ENCODE results near the gene IRF8. TPM values are rescaled to one million over a fixed set of nuclear protein-coding genes. Genes with fewer than 3 reads are reported as not detected.

Gene IRF8, protein sequence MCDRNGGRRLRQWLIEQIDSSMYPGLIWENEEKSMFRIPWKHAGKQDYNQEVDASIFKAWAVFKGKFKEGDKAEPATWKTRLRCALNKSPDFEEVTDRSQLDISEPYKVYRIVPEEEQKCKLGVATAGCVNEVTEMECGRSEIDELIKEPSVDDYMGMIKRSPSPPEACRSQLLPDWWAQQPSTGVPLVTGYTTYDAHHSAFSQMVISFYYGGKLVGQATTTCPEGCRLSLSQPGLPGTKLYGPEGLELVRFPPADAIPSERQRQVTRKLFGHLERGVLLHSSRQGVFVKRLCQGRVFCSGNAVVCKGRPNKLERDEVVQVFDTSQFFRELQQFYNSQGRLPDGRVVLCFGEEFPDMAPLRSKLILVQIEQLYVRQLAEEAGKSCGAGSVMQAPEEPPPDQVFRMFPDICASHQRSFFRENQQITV
- total RNA-seq, result under 0.01 and 0.10 TPM in 2 replicates

DNA sequence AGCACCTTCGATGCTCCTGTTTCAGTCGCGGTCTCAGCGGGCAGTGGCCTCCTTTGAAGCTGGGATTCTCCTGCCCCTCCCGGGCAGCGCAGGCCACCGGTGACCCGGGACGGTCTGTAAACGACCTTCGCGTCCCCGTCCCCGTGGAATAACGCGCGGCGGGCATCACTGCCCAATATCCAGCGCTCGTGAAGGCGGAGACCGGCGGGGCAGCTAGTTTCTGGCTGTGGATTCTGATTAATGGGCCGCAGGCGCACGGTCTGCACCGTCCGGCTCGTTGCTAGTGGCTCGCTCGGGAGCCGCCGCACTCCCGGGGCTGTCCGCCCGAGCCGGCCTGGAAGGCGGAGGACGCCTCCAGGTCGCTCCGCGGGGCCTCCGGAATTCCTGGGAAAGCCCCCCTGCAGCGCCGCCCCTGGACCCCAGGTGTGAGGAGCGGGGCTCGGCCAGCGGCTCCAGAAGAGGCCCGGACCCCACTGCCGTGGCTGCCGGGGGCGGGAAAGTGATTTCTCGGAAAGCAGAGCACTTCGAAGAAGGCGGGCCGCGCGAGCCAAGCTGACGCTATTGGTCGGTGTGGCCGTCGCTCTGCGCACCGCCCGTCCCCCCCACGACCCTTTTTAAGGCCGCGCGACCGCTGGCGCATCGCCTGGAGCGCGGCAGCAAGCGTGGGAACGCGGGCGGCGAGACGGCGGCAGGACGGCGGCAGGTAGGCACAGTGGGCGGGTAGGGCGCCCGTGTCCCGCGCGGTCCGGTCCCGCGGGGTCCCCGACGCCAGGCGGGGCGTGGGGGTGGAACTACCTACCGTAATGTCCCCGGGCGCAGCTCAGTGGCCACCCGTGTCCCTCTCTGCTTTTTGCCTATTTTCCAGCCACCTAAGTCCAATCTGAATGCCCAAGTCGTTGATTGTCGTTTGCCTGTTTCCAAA lies at the start of gene IRF8:
IRF8 (plus strand) TSS at position 642 of the 922 bp plus-strand sequence. CDS start 3,854 bp downstream, outside the sequence.

Small RNA genes within 50 kb of the gene (small RNA-seq; reads per million reads assigned to genes)
- gene MIR6774, result not detected

Other genes with a start within 250 kb of the IRF8 start
- gene GINS2, start 210.2 kb upstream of the IRF8 start, total RNA-seq, result 4.9 and 11.7 TPM in 2 replicates
- gene C16orf74, start 148.1 kb upstream of the IRF8 start, total RNA-seq, result 24.2 and 34.3 TPM in 2 replicates
- gene EMC8, start 99.6 kb upstream of the IRF8 start, total RNA-seq, result 43.4 and 50.5 TPM in 2 replicates
- 350 and 372 TPM in 2 replicates for gene COX4I1, start 99.5 kb upstream of the IRF8 start, total RNA-seq

Measured in vein endothelial cell (primary cell).